Medulla oblongata (tissue), 1 donor: ENCODE results near the gene TNFAIP3.

Experiments used
- DNase-seq: peaks from one replicate; pipeline ENCODE4 v3.0.0-alpha.2; 2015; ENCODE audit errors: extremely low spot score

Gene TNFAIP3

GRCh38 chr6:137902699-137903098 is 35.6 kb downstream of the TNFAIP3 start:
- DNase-seq, result no peak

GRCh38 chr6:137903274-137903932 is 36.3 kb downstream of the TNFAIP3 start:
- DNase-seq, result no peak

- no peak for DNase-seq
Measured at GRCh38 chr6:137903933-137904821, 37.1 kb downstream of the TNFAIP3 start.

GRCh38 chr6:137904822-137905617 is 38.0 kb downstream of the TNFAIP3 start:
- no peak for DNase-seq

- no peak for DNase-seq
Measured at GRCh38 chr6:137906020-137906472, 39.0 kb downstream of the TNFAIP3 start.

- no peak for DNase-seq
Measured at GRCh38 chr6:137907170-137907569, 40.1 kb downstream of the TNFAIP3 start.

GRCh38 chr6:137909533-137909932 is 42.5 kb downstream of the TNFAIP3 start:
- DNase-seq, result no peak

GRCh38 chr6:137910424-137910834 is 43.4 kb downstream of the TNFAIP3 start:
- peak; percentile 29 for DNase-seq

- DNase-seq, result no peak
Measured at GRCh38 chr6:137910843-137911456, 43.9 kb downstream of the TNFAIP3 start.

GRCh38 chr6:137911675-137912191 is 44.7 kb downstream of the TNFAIP3 start:
- no peak for DNase-seq

- no peak for DNase-seq
Measured at GRCh38 chr6:137912813-137913212, 45.8 kb downstream of the TNFAIP3 start.

- DNase-seq, result no peak
Measured at GRCh38 chr6:137913434-137913833, 46.4 kb downstream of the TNFAIP3 start.

GRCh38 chr6:137913996-137914529 is 47.0 kb downstream of the TNFAIP3 start:
- DNase-seq, result no peak

- no peak for DNase-seq
Measured at GRCh38 chr6:137914530-137915193, 47.6 kb downstream of the TNFAIP3 start.

GRCh38 chr6:137915790-137916189 is 48.7 kb downstream of the TNFAIP3 start:
- no peak for DNase-seq

GRCh38 chr6:137917551-137918325 is 50.7 kb downstream of the TNFAIP3 start:
- no peak for DNase-seq

- DNase-seq, result no peak
Measured at GRCh38 chr6:137919502-137919823, 52.4 kb downstream of the TNFAIP3 start.

- DNase-seq, result no peak
Measured at GRCh38 chr6:137919837-137920730, 53.0 kb downstream of the TNFAIP3 start.

- no peak for DNase-seq
Measured at GRCh38 chr6:137921823-137922222, 54.8 kb downstream of the TNFAIP3 start.
